K562 (cell line): ENCODE data around the gene MRPL19. TPM values are rescaled to one million over a fixed set of nuclear protein-coding genes. Genes with fewer than 3 reads are reported as not detected.

ENCODE experiments used
- ATAC-seq: fragments of 200-7000 bp; cut with Tn5 transposase; 3 replicates; pipeline ENCODE4 v1.9.1; 2020; ENCODE audit warnings: moderate library complexity
- BruUV-seq: library from RNA; stranded (reverse); fragments of 400-500 nt; replicated peaks from 2 replicates; lab custom pipeline; 2021; lab: Mats Ljungman, UMichigan
- CTCF ChIA-PET: fragments of 300-600 bp; formaldehyde crosslinking; extraction: SDS; loops from one replicate; lab custom pipeline; 2021; ENCODE audit warnings: low intra/inter-chr PET ratio; lab: Yijun Ruan, JAX
- POLR2A ChIA-PET: fragments of 300-600, 350-650 bp; sonication (Branson Sonifier 250); formaldehyde crosslinking; extraction: SDS; loops from one replicate; lab custom pipeline; 2021; ENCODE audit warnings: antibody characterized with exemption, inconsistent platforms; lab: Yijun Ruan, JAX
- DNase-seq, 4 experiments: peaks; one replicate each; pipeline versions ENCODE4 v3.0.0 to v3.0.0-alpha.2; 2011 to 2018; ENCODE audit warnings: low spot score in 3 of 4, mixed read lengths in 3 of 4; ENCODE audit errors: extremely low read depth in 1 of 4
- FAIRE-seq: peaks from 2 replicates; lab custom pipeline; 2011; peaks lifted over from hg19 to GRCh38; lab: Jason Lieb, UNC
- H2AFZ ChIP-seq: 2 replicates; pipeline ENCODE4 v1.6.0; 2011; ENCODE audit warnings: low read depth, low read length, control low read depth, inconsistent platforms
- H3K27ac ChIP-seq: fragments of 200-600 bp; 3 replicates; pipeline ENCODE4 v1.8.0; 2011; ENCODE audit warnings: low read depth, mild to moderate bottlenecking, control low read depth, inconsistent platforms, low read length, moderate library complexity, mixed read lengths; ENCODE audit errors: extremely low read depth
- H3K27me3 ChIP-seq, 2 experiments: fragments of 300-600 bp in 1 of 2; 2 replicates in 1 of 2; 3 replicates in 1 of 2; pipeline versions ENCODE4 v1.6.0 to v1.8.0; 2011; ENCODE audit warnings: inconsistent platforms in 2 of 2, low read length in 2 of 2, mild to moderate bottlenecking in 1 of 2, mixed read lengths in 1 of 2, moderate library complexity in 1 of 2; ENCODE audit not compliant: control insufficient read depth in 2 of 2, insufficient read depth in 2 of 2
- H3K36me3 ChIP-seq: fragments of 300-600 bp; 3 replicates; pipeline ENCODE4 v1.8.0; 2011; ENCODE audit warnings: mild to moderate bottlenecking, low read length, inconsistent platforms; ENCODE audit not compliant: control insufficient read depth, insufficient read depth
- H3K4me1 ChIP-seq, 2 experiments: fragments of 200-600 bp in 1 of 2; replicated peaks in 1 of 2; 2 replicates in 1 of 2; 3 replicates in 1 of 2; pipeline versions ENCODE4 v1.5.1 to v1.8.0; 2011; ENCODE audit warnings: inconsistent platforms in 2 of 2, low read length in 2 of 2, mild to moderate bottlenecking in 1 of 2, mixed read lengths in 1 of 2, moderate library complexity in 1 of 2; ENCODE audit not compliant: control insufficient read depth in 2 of 2, insufficient read depth in 2 of 2
- H3K4me2 ChIP-seq: 2 replicates; pipeline ENCODE4 v1.6.1; 2011; ENCODE audit warnings: low read length, control low read depth, inconsistent platforms, mixed read lengths; ENCODE audit not compliant: insufficient read depth
- H3K4me3 ChIP-seq: fragments of 200-600 bp; sonication (generic), shearing (Covaris generic); 2 replicates; pipeline ENCODE4 v1.5.1; 2016; ENCODE audit warnings: control low read depth, inconsistent platforms
- H3K79me2 ChIP-seq: fragments of 200-600 bp; 3 replicates; pipeline ENCODE4 v1.8.0; 2011; ENCODE audit warnings: low read length, inconsistent platforms; ENCODE audit not compliant: control insufficient read depth, insufficient read depth
- H3K9ac ChIP-seq, 2 experiments: 2 replicates each; pipeline versions ENCODE4 v1.6.0 to v1.6.1; 2011; ENCODE audit warnings: low read depth in 2 of 2, low read length in 2 of 2, control low read depth in 1 of 2, inconsistent platforms in 1 of 2, mild to moderate bottlenecking in 1 of 2, mixed read lengths in 1 of 2; ENCODE audit not compliant: insufficient read depth in 1 of 2
- H3K9me1 ChIP-seq: one replicate; pipeline ENCODE4 v1.6.0; 2011; ENCODE audit warnings: inconsistent platforms, mild to moderate bottlenecking, low read length, moderate library complexity; ENCODE audit not compliant: control insufficient read depth, insufficient read depth
- H3K9me3 ChIP-seq: replicated peaks from 2 replicates; pipeline ENCODE4 v1.5.1; 2011; ENCODE audit warnings: low read depth, low read length, inconsistent platforms; ENCODE audit not compliant: control insufficient read depth, insufficient read depth
- H4K20me1 ChIP-seq: replicated peaks from 2 replicates; pipeline ENCODE4 v1.6.1; 2011; ENCODE audit warnings: low read length, inconsistent platforms, mixed read lengths; ENCODE audit not compliant: control insufficient read depth, insufficient read depth
- ARNT ChIP-seq, 2 experiments: fragments of 450-650 bp; IDR thresholded peaks; 2 replicates each; pipeline ENCODE4 v1.6.1; 2016; ENCODE audit warnings: mild to moderate bottlenecking in 1 of 2
- CBX2 ChIP-seq: fragments of 200-600 bp; sonication (generic); IDR thresholded peaks from one replicate; pipeline ENCODE4 v1.6.1; 2012; ENCODE audit warnings: mild to moderate bottlenecking, low read length, inconsistent platforms; ENCODE audit not compliant: insufficient read depth, poor library complexity, severe bottlenecking
- CEBPB ChIP-seq: fragments of 450-650 bp; IDR thresholded peaks from 2 replicates; pipeline ENCODE4 v1.6.1; 2016; ENCODE audit warnings: missing genetic modification characterization, missing compliant biosample characterization
- CEBPG ChIP-seq, 3 experiments: fragments of 200-800 bp in 1 of 3; sonication (Bioruptor generic) in 1 of 3; sonication (generic) in 1 of 3; formaldehyde crosslinking in 1 of 3; IDR thresholded peaks in 2 of 3; conservative IDR thresholded peaks in 1 of 3; 2 replicates each; pipeline versions ENCODE4 v1.6.1 to v1.8.0; 2016 to 2022; ENCODE audit warnings: missing compliant biosample characterization in 2 of 3, missing genetic modification characterization in 2 of 3, mild to moderate bottlenecking in 1 of 3, missing genetic modification reagents in 1 of 3
- CXXC5 ChIP-seq: fragments of 250-450 bp; sonication (Bioruptor Pico); IDR thresholded peaks from 2 replicates; pipeline ENCODE4 v1.8.0; 2022; ENCODE audit warnings: inconsistent platforms, mild to moderate bottlenecking, moderate library complexity
- ERF ChIP-seq: fragments of 450-650 bp; formaldehyde crosslinking; IDR thresholded peaks from 2 replicates; pipeline ENCODE4 v1.4.0; 2020; ENCODE audit warnings: mild to moderate bottlenecking, mixed read lengths
- L3MBTL2 ChIP-seq: fragments of 450-650 bp; IDR thresholded peaks from 2 replicates; pipeline ENCODE4 v1.6.1; 2016; ENCODE audit warnings: mild to moderate bottlenecking, moderate library complexity
- RBM14 ChIP-seq: fragments of 200-400 bp; formaldehyde crosslinking; IDR thresholded peaks from 2 replicates; pipeline ENCODE4 v1.6.1; 2018; ENCODE audit warnings: low read depth, mild to moderate bottlenecking, low read length, moderate library complexity, borderline replicate concordance; ENCODE audit not compliant: insufficient read depth
- ZNF395 ChIP-seq: fragments of 200-800 bp; sonication (Bioruptor generic); IDR thresholded peaks from 2 replicates; pipeline ENCODE4 v1.6.1; 2017; ENCODE audit warnings: missing genetic modification characterization, missing compliant biosample characterization
- WGBS: fragments of 100-300 bp; shearing (Covaris generic); methylation state at CpG from one replicate; pipeline ENCODE4 v1.1.6; 2016; ENCODE audit warnings: low coverage, mixed read lengths; ENCODE audit not compliant: insufficient coverage; ENCODE audit errors: missing lambda C conversion rate; 5-methylcytosine and 5-hydroxymethylcytosine counted together
- in situ Hi-C: fragments of 300-500 bp; cut with MboI; formaldehyde crosslinking; loops from 4 replicates; pipeline ENCODE4 v1.15.0; 2018; ENCODE audit warnings: inconsistent platforms, mixed read lengths
- intact Hi-C: fragments of 100-400 bp; cut with micrococcal nuclease; formaldehyde crosslinking; loops from 2 replicates; pipeline ENCODE4 v1.14.2; 2022
- polyA plus RNA-seq, 8 experiments: library from polyadenylated mRNA; depleted of rRNA in 4 of 8; stranded (reverse) in 5 of 8; unstranded in 3 of 8; fragments of >200 nt; fragmentation: Nextera tagmentation in 2 of 8; fragmentation: Illumina TruSeq in 1 of 8; extraction: Ambion mirVana in 2 of 8; extraction: Trizol in 1 of 8; gene quantifications; 2 replicates each; pipeline versions ENCODE4 v1.2.1 to v1.2.3, GENCODE V29; 2011 to 2014; ENCODE audit warnings: inconsistent platforms in 1 of 8, missing spikeins in 1 of 8
- total RNA-seq, 7 experiments: library from RNA; depleted of rRNA in 6 of 7; stranded (reverse); fragments of >200 nt in 6 of 7; fragmentation: Illumina TruSeq in 2 of 7; extraction: Trizol in 2 of 7; gene quantifications; 2 replicates each; pipeline versions ENCODE4 v1.2.1 to v1.2.3, GENCODE V29; 2011 to 2021; ENCODE audit warnings: low replicate concordance in 1 of 7

MRPL19 gene
- total and polyA plus RNA-seq, 9 of the 15 experiments (the other 6 are each of a cell fraction or from before 2014, with no cell fraction given), result 9.7 to 65.9 (median 56.1) TPM

- no peak for DNase-seq
- ATAC-seq, result no peak
- intact Hi-C loops (no loop called here), in situ Hi-C loops (no loop called here)
- Histone ChIP-seq H3K9me3 (no peaks in the 10 kb centered on the region), H3K9ac (no peak overlapping the region), H2AFZ (no peak overlapping the region), H3K4me1 (peaks cover 6 to 15% of the 10 kb centered on the region in 2 experiments; a peak in 4 of 5 replicates), H3K4me2 (no peak overlapping the region), H3K27ac (peak overlapping the region; percentile 2; the same call in 1 of the 3 replicates), H3K9me1 (no peaks in the 10 kb centered on the region), H4K20me1 (no peaks in the 10 kb centered on the region), H3K4me3 (no peak overlapping the region), H3K27me3 (no peaks in the 10 kb centered on the region), H3K36me3 (peaks cover 60% of the 10 kb centered on the region), H3K79me2 (no peaks in the 10 kb centered on the region)
- ChIA-PET CTCF (interaction anchor here (2.6 kb wide), 1 partner anchor 35 kb away, joined by 14 read pairs; no protein-coding TSS in a partner anchor), POLR2A (no interaction called here)
- TF ChIP-seq ERF (CRISPR knock-in tag), result no peak
- no peak for TF ChIP-seq CBX2
- TF ChIP-seq ARNT (IDR thresholded peaks at IDR 0.05), result no peak
- peak; percentile 95 for TF ChIP-seq CEBPB (tag)
- TF ChIP-seq RBM14, result no peak
- TF ChIP-seq CEBPG (CRISPR knock-in tag; IDR thresholded peaks at IDR 0.05), result no peak
- TF ChIP-seq CEBPG (tag; conservative IDR thresholded peaks at IDR 0.05 in 1 of 2, IDR thresholded peaks at IDR 0.05 in 1 of 2), result peak; percentile 53 to 92
- no peak for TF ChIP-seq ZNF395 (CRISPR knock-in tag)
- TF ChIP-seq CXXC5 (CRISPR knock-in tag), result no peak
- TF ChIP-seq L3MBTL2, result no peak
- BruUV-seq, result no TSS peak
- FAIRE-seq, result no peak
- 86% methylated on average over 3 of the region's 3 CpGs for WGBS
Observed at GRCh38 chr2:75675908-75676307, 29.3 kb downstream of the MRPL19 start.
